T-cell (primary cell): ENCODE data around the gene DLG5. TPM values are rescaled to one million over a fixed set of nuclear protein-coding genes. Genes with fewer than 3 reads are reported as not detected.

Experiments used
- ATAC-seq, 4 experiments: fragments of 200-7000 bp in 3 of 4; fragments of 150-1000 bp in 1 of 4; cut with Tn5 transposase; replicated peaks in 1 of 4; 1 replicate in 3 of 4; 2 replicates in 1 of 4; pipeline ENCODE4 v1.10.0; 2021; ENCODE audit warnings: moderate library complexity in 3 of 4, mild to moderate bottlenecking in 2 of 4, moderate number of reproducible peaks in 1 of 4
- CTCF ChIA-PET, 2 donors: fragments of 300-600 bp; sonication (Branson Sonifier 250); formaldehyde crosslinking; loops; one replicate each; lab custom pipeline; 2022; ENCODE audit warnings: antibody characterized with exemption in 2 of 2; lab: Charles Lee
- POLR2A ChIA-PET, 2 donors: fragments of 300-600 bp; sonication (Branson Sonifier 250); formaldehyde crosslinking; loops; one replicate each; lab custom pipeline; 2022; ENCODE audit warnings: antibody characterized with exemption in 2 of 2; lab: Charles Lee
- DNase-seq, 35 experiments: peaks; one replicate each; pipeline versions ENCODE4 v3.0.0 to v3.0.0-alpha.2; 2013 to 2023
- H3K27ac ChIP-seq: one replicate; pipeline ENCODE4 v1.5.1; 2013; ENCODE audit warnings: low read length
- H3K27me3 ChIP-seq, 2 experiments: replicated peaks in 1 of 2; 1 replicate in 1 of 2; 2 replicates in 1 of 2; pipeline versions ENCODE4 v1.6.1 to v1.7.0; 2013; ENCODE audit warnings: low read length in 1 of 2, mixed read lengths in 1 of 2; ENCODE audit not compliant: control insufficient read depth in 2 of 2, insufficient read depth in 2 of 2; ENCODE audit errors: extremely low read depth in 1 of 2
- H3K36me3 ChIP-seq, 2 donors: 1 replicate in 1 of 2; 2 replicates in 1 of 2; pipeline versions ENCODE4 v1.6.1 to v1.7.0; 2013; ENCODE audit warnings: low read length in 1 of 2; ENCODE audit not compliant: control insufficient read depth in 2 of 2, insufficient read depth in 1 of 2; ENCODE audit errors: extremely low read depth in 1 of 2
- H3K4me1 ChIP-seq, 2 experiments: 1 replicate in 1 of 2; 2 replicates in 1 of 2; pipeline versions ENCODE4 v1.6.1 to v1.7.0; 2013; ENCODE audit warnings: low read length in 2 of 2, mixed read lengths in 1 of 2; ENCODE audit not compliant: insufficient read depth in 2 of 2, control insufficient read depth in 1 of 2; ENCODE audit errors: extremely low read depth in 1 of 2
- H3K4me3 ChIP-seq, 2 donors: 1 replicate in 1 of 2; 2 replicates in 1 of 2; pipeline versions ENCODE4 v1.5.1 to v1.7.0; 2013; ENCODE audit warnings: mild to moderate bottlenecking in 2 of 2, low read length in 1 of 2, moderate library complexity in 1 of 2; ENCODE audit not compliant: control insufficient read depth in 1 of 2; ENCODE audit errors: extremely low read depth in 1 of 2
- H3K9me3 ChIP-seq: 2 replicates; pipeline ENCODE4 v1.7.0; 2013
- H3K27ac Mint-ChIP-seq, 2 donors: one replicate each; pipeline ENCODE4 v1.8.0; 2020 to 2021; ENCODE audit warnings: mild to moderate bottlenecking in 2 of 2, mixed read lengths in 2 of 2
- H3K27me3 Mint-ChIP-seq, 2 donors: one replicate each; pipeline ENCODE4 v1.8.0; 2021 to 2022; ENCODE audit warnings: mixed read lengths in 2 of 2
- H3K36me3 Mint-ChIP-seq: one replicate; pipeline ENCODE4 v1.8.0; 2021; ENCODE audit warnings: mixed read lengths
- H3K4me1 Mint-ChIP-seq, 3 donors: one replicate each; pipeline ENCODE4 v1.8.0; 2020 to 2022; ENCODE audit warnings: mixed read lengths in 3 of 3, mild to moderate bottlenecking in 1 of 3
- H3K4me3 Mint-ChIP-seq, 3 donors: one replicate each; pipeline ENCODE4 v1.8.0; 2020 to 2022; ENCODE audit warnings: mild to moderate bottlenecking in 3 of 3, mixed read lengths in 3 of 3, moderate library complexity in 3 of 3
- H3K9me3 Mint-ChIP-seq, 3 donors: one replicate each; pipeline ENCODE4 v1.8.0; 2020 to 2022; ENCODE audit warnings: mixed read lengths in 3 of 3
- WGBS: methylation state at CpG from one replicate; pipeline ENCODE4 v1.1.5; 2013; ENCODE audit warnings: missing lambda C conversion rate; ENCODE audit not compliant: insufficient coverage; 5-methylcytosine and 5-hydroxymethylcytosine counted together
- total RNA-seq, 35 experiments: library from RNA in 6 of 35; stranded (reverse) in 6 of 35; fragments of 120-200 nt in 1 of 35; gene quantifications; one replicate each; pipeline versions ENCODE4 v1.2.1 to v1.2.4 and lab custom pipeline; 2013 to 2026

Gene DLG5
- total RNA-seq, 5 donors from 2014 or later (not counting 1 experiment from before 2014, with no cell fraction given) = 1.3 to 12.8 (median 3.5) TPM

GRCh38 chr10:77881636-77882035, 44.9 kb downstream of the DLG5 start:
- Mint-ChIP-seq H3K36me3 (no peaks in the 10 kb centered on the region), H3K4me1 (peaks cover 8 to 11% (median 10%) of the 10 kb centered on the region in 3 donors), H3K4me3 (no peak overlapping the region), H3K9me3 (no peaks in the 10 kb centered on the region), H3K27ac (no peak overlapping the region), H3K27me3 (peaks cover 2 to 5% of the 10 kb centered on the region in 2 donors)
- ChIA-PET POLR2A (no interaction called here), CTCF (no interaction called here)
- Histone ChIP-seq H3K4me1 (peaks cover 2 to 21% of the 10 kb centered on the region in 2 experiments), H3K27me3 (peaks cover 0 to 3% of the 10 kb centered on the region in 2 experiments), H3K27ac (no peak overlapping the region), H3K36me3 (no peaks in the 10 kb centered on the region), H3K9me3 (no peaks in the 10 kb centered on the region), H3K4me3 (no peak overlapping the region)
- DNase-seq (no peak), ATAC-seq (no peak)
- 92% methylated on average over 4 of the region's 4 CpGs for WGBS

- Histone ChIP-seq H3K4me3 (no peak overlapping the region), H3K27me3 (peaks cover 0 to 3% of the 10 kb centered on the region in 2 experiments), H3K9me3 (no peaks in the 10 kb centered on the region), H3K4me1 (peaks cover 2 to 21% of the 10 kb centered on the region in 2 experiments), H3K27ac (no peak overlapping the region), H3K36me3 (no peaks in the 10 kb centered on the region)
- no peaks in the 10 kb centered on the region for H3K9me3 Mint-ChIP-seq
- DNase-seq (no peak), ATAC-seq (no peak)
- H3K4me3 Mint-ChIP-seq = no peak overlapping the region
- H3K36me3 Mint-ChIP-seq = no peaks in the 10 kb centered on the region
- no peak overlapping the region for H3K27ac Mint-ChIP-seq
- H3K27me3 Mint-ChIP-seq = peaks cover 2 to 5% of the 10 kb centered on the region in 2 donors
- ChIA-PET POLR2A (no interaction called here), CTCF (no interaction called here)
- WGBS = 100% methylated on average over 2 of the region's 3 CpGs
- peaks cover 8 to 11% (median 10%) of the 10 kb centered on the region in 3 donors for H3K4me1 Mint-ChIP-seq
Measured at GRCh38 chr10:77881222-77881621, 45.3 kb downstream of the DLG5 start.

- no peak overlapping the region for H3K4me3 Mint-ChIP-seq
- no peaks in the 10 kb centered on the region for H3K9me3 Mint-ChIP-seq
- H3K27ac ChIP-seq = no peak overlapping the region
- H3K27ac Mint-ChIP-seq = no peak overlapping the region
- no peaks in the 10 kb centered on the region for H3K36me3 Mint-ChIP-seq
- H3K36me3 ChIP-seq = no peaks in the 10 kb centered on the region
- WGBS = 94% methylated on average over 3 of the region's 3 CpGs
- no peaks in the 10 kb centered on the region for H3K27me3 ChIP-seq
- no peaks in the 10 kb centered on the region for H3K9me3 ChIP-seq
- ATAC-seq (no peak), DNase-seq (no peak)
- CTCF ChIA-PET = no interaction called here
- peaks cover 9 to 13% (median 10%) of the 10 kb centered on the region in 3 donors for H3K4me1 Mint-ChIP-seq
- peaks cover 2 to 25% of the 10 kb centered on the region in 2 experiments for H3K4me1 ChIP-seq
- POLR2A ChIA-PET = no interaction called here
- H3K27me3 Mint-ChIP-seq = peaks cover 5 to 6% of the 10 kb centered on the region in 2 donors
- H3K4me3 ChIP-seq = no peak overlapping the region
Measured at GRCh38 chr10:77879710-77880109, 46.8 kb downstream of the DLG5 start.

GRCh38 chr10:77879065-77879464, 47.5 kb downstream of the DLG5 start:
- WGBS = 85% methylated on average over 3 of the region's 4 CpGs
- H3K27me3 Mint-ChIP-seq = peaks cover 5 to 6% of the 10 kb centered on the region in 2 donors
- Histone ChIP-seq H3K27me3 (no peaks in the 10 kb centered on the region), H3K36me3 (no peaks in the 10 kb centered on the region), H3K4me1 (peaks cover 2 to 31% of the 10 kb centered on the region in 2 experiments), H3K9me3 (no peaks in the 10 kb centered on the region), H3K4me3 (no peak overlapping the region), H3K27ac (no peak overlapping the region)
- H3K4me3 Mint-ChIP-seq = no peak overlapping the region
- H3K27ac Mint-ChIP-seq = no peak overlapping the region
- H3K4me1 Mint-ChIP-seq = peaks cover 10 to 18% (median 16%) of the 10 kb centered on the region in 3 donors
- DNase-seq = no peak
- CTCF ChIA-PET = no interaction called here
- POLR2A ChIA-PET = no interaction called here
- no peak for ATAC-seq
- no peaks in the 10 kb centered on the region for H3K9me3 Mint-ChIP-seq
- H3K36me3 Mint-ChIP-seq = no peaks in the 10 kb centered on the region

- Histone ChIP-seq H3K4me1 (peaks cover 5 to 45% of the 10 kb centered on the region in 2 experiments), H3K27ac (peak overlapping the region; percentile 64), H3K36me3 (no peaks in the 10 kb centered on the region), H3K4me3 (peak overlapping the region in 1 of 2 donors; percentile 2), H3K9me3 (no peaks in the 10 kb centered on the region), H3K27me3 (no peaks in the 10 kb centered on the region)
- DNase-seq (peak; percentile 4 to 77 (median 50)), ATAC-seq (peak; percentile 40 to 80 (median 44))
- ChIA-PET POLR2A (no interaction called here), CTCF (interaction anchor here in 1 of 2 donors (0.6 kb wide), 1 partner anchor 47 kb away, joined by 3 read pairs; no protein-coding TSS in a partner anchor)
- H3K4me1 Mint-ChIP-seq = peaks cover 15 to 31% (median 28%) of the 10 kb centered on the region in 3 donors
- H3K4me3 Mint-ChIP-seq = peak overlapping the region in 1 of 3 donors; percentile 40
- H3K27ac Mint-ChIP-seq = peak overlapping the region in 1 of 2 donors; percentile 15
- peaks cover 5 to 6% of the 10 kb centered on the region in 2 donors for H3K27me3 Mint-ChIP-seq
- H3K36me3 Mint-ChIP-seq = no peaks in the 10 kb centered on the region
- WGBS = 22% methylated on average over 6 of the region's 16 CpGs
- H3K9me3 Mint-ChIP-seq = no peaks in the 10 kb centered on the region
Measured at GRCh38 chr10:77877441-77878344, 48.9 kb downstream of the DLG5 start.

GRCh38 chr10:77875730-77876129, 50.8 kb downstream of the DLG5 start:
- no peaks in the 10 kb centered on the region for H3K36me3 ChIP-seq
- 100% methylated on average over 1 of the region's 5 CpGs for WGBS
- ChIA-PET CTCF (no interaction called here), POLR2A (no interaction called here)
- Mint-ChIP-seq H3K9me3 (no peaks in the 10 kb centered on the region), H3K36me3 (no peaks in the 10 kb centered on the region), H3K27me3 (peaks cover 5 to 6% of the 10 kb centered on the region in 2 donors), H3K4me1 (peaks cover 15 to 31% (median 28%) of the 10 kb centered on the region in 3 donors), H3K27ac (no peak overlapping the region), H3K4me3 (no peak overlapping the region)
- DNase-seq (no peak), ATAC-seq (no peak)
- no peak overlapping the region for H3K27ac ChIP-seq
- H3K9me3 ChIP-seq = no peaks in the 10 kb centered on the region
- no peaks in the 10 kb centered on the region for H3K27me3 ChIP-seq
- H3K4me3 ChIP-seq = no peak overlapping the region
- peaks cover 5 to 45% of the 10 kb centered on the region in 2 experiments for H3K4me1 ChIP-seq
